SU-DHL-6 (cell line): ENCODE results near the gene ATP1A4.

Experiments
- H2AFZ ChIP-seq: fragments of 200-600 bp; sonication (generic); 2 replicates; pipeline ENCODE4 v1.6.1; 2014; ENCODE audit warnings: low read depth, mild to moderate bottlenecking, moderate library complexity, mixed read lengths, antibody characterized with exemption, low read length; ENCODE audit not compliant: severe bottlenecking
- H3F3A ChIP-seq: fragments of 200-600 bp; shearing (Covaris generic); 2 replicates; pipeline ENCODE4 v1.6.0; 2016; ENCODE audit warnings: antibody characterized with exemption, mild to moderate bottlenecking; ENCODE audit not compliant: insufficient read depth
- H3K27ac ChIP-seq: fragments of 200-600 bp; sonication (generic); 2 replicates; pipeline ENCODE4 v1.5.1; 2016; ENCODE audit warnings: low read depth, mild to moderate bottlenecking, low read length, moderate library complexity, mixed read lengths
- H3K27me3 ChIP-seq: fragments of 200-600 bp; sonication (generic), shearing (Covaris generic); 2 replicates; pipeline ENCODE4 v1.6.0; 2014; ENCODE audit warnings: mild to moderate bottlenecking, low read length
- H3K36me3 ChIP-seq: fragments of 200-600 bp; sonication (generic); 2 replicates; pipeline ENCODE4 v1.6.1; 2014; ENCODE audit warnings: mild to moderate bottlenecking, low read length, mixed read lengths
- H3K4me2 ChIP-seq: fragments of 300-600, 200-600 bp; shearing (Covaris generic), sonication (generic); 2 replicates; pipeline ENCODE4 v1.6.0; 2014; ENCODE audit warnings: low read length, low read depth, mild to moderate bottlenecking; ENCODE audit not compliant: poor library complexity, severe bottlenecking
- H3K4me3 ChIP-seq: fragments of 200-600 bp; sonication (generic); 2 replicates; pipeline ENCODE4 v1.5.1; 2014; ENCODE audit warnings: antibody characterized with exemption, low read length, mild to moderate bottlenecking, mixed read lengths; ENCODE audit not compliant: insufficient read depth, poor library complexity, severe bottlenecking
- H3K79me2 ChIP-seq: fragments of 200-600 bp; sonication (generic); 2 replicates; pipeline ENCODE4 v1.6.1; 2014; ENCODE audit warnings: mild to moderate bottlenecking, low read length, moderate library complexity; ENCODE audit not compliant: insufficient read depth
- H3K9ac ChIP-seq: fragments of 200-600 bp; sonication (generic); 2 replicates; pipeline ENCODE4 v1.7.0; 2014; ENCODE audit warnings: mild to moderate bottlenecking, low read length
- H3K9me2 ChIP-seq: fragments of 200-600 bp; sonication (generic); replicated peaks from 2 replicates; pipeline ENCODE4 v1.6.1; 2014; ENCODE audit warnings: low read length; ENCODE audit not compliant: insufficient read depth
- H3K9me3 ChIP-seq: fragments of 200-600 bp; sonication (generic); 2 replicates; pipeline ENCODE4 v1.6.1; 2014; ENCODE audit warnings: low read length, mixed read lengths; ENCODE audit not compliant: insufficient read depth
- H4K20me1 ChIP-seq: fragments of 200-600 bp; sonication (generic); 2 replicates; pipeline ENCODE4 v1.6.1; 2014; ENCODE audit warnings: low read depth, mild to moderate bottlenecking, antibody characterized with exemption, low read length, moderate library complexity, mixed read lengths
- EZH2phosphoT487 ChIP-seq: fragments of 200-600 bp; sonication (generic), shearing (Covaris generic); conservative IDR thresholded peaks from 2 replicates; pipeline ENCODE4 v1.6.1; 2018; ENCODE audit warnings: mild to moderate bottlenecking, antibody characterized with exemption, low read length, moderate library complexity, mixed read lengths
- TF ChIP-seq, protein P1 (sequence below): fragments of 200-600 bp; sonication (generic); IDR thresholded peaks from one replicate; pipeline ENCODE4 v1.5.1; 2017; ENCODE audit warnings: antibody characterized with exemption, mild to moderate bottlenecking, low read length, moderate library complexity; ENCODE audit not compliant: insufficient read depth, poor library complexity, severe bottlenecking

ATP1A4 gene

GRCh38 chr1:160104486-160104885 is 46.9 kb upstream of the ATP1A4 start:
- TF ChIP-seq EZH2phosphoT487, result no peak
- TF ChIP-seq, protein P1, sequence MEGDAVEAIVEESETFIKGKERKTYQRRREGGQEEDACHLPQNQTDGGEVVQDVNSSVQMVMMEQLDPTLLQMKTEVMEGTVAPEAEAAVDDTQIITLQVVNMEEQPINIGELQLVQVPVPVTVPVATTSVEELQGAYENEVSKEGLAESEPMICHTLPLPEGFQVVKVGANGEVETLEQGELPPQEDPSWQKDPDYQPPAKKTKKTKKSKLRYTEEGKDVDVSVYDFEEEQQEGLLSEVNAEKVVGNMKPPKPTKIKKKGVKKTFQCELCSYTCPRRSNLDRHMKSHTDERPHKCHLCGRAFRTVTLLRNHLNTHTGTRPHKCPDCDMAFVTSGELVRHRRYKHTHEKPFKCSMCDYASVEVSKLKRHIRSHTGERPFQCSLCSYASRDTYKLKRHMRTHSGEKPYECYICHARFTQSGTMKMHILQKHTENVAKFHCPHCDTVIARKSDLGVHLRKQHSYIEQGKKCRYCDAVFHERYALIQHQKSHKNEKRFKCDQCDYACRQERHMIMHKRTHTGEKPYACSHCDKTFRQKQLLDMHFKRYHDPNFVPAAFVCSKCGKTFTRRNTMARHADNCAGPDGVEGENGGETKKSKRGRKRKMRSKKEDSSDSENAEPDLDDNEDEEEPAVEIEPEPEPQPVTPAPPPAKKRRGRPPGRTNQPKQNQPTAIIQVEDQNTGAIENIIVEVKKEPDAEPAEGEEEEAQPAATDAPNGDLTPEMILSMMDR, result no peak
- Histone ChIP-seq H2AFZ (no peak overlapping the region), H3K4me2 (no peak overlapping the region), H3K36me3 (no peaks in the 10 kb centered on the region), H3K79me2 (no peaks in the 10 kb centered on the region), H3K27ac (no peak overlapping the region), H3K9me2 (no peaks in the 10 kb centered on the region), H3K9me3 (no peaks in the 10 kb centered on the region), H4K20me1 (no peaks in the 10 kb centered on the region), H3K9ac (no peak overlapping the region), H3F3A (peaks cover 6% of the 10 kb centered on the region), H3K27me3 (no peaks in the 10 kb centered on the region), H3K4me3 (no peak overlapping the region)

GRCh38 chr1:160105155-160105554 is 46.2 kb upstream of the ATP1A4 start:
- no peaks in the 10 kb centered on the region for H3K79me2 ChIP-seq
- H3F3A ChIP-seq, result peaks cover 3% of the 10 kb centered on the region
- no peak overlapping the region for H3K9ac ChIP-seq
- H2AFZ ChIP-seq, result no peak overlapping the region
- no peak overlapping the region for H3K4me3 ChIP-seq
- H3K4me2 ChIP-seq, result no peak overlapping the region
- no peak for TF ChIP-seq EZH2phosphoT487
- TF ChIP-seq, protein P1, result no peak
- H3K9me3 ChIP-seq, result no peaks in the 10 kb centered on the region
- H3K27ac ChIP-seq, result no peak overlapping the region
- H3K27me3 ChIP-seq, result no peaks in the 10 kb centered on the region
- no peaks in the 10 kb centered on the region for H4K20me1 ChIP-seq
- H3K9me2 ChIP-seq, result no peaks in the 10 kb centered on the region
- H3K36me3 ChIP-seq, result no peaks in the 10 kb centered on the region

DNA sequence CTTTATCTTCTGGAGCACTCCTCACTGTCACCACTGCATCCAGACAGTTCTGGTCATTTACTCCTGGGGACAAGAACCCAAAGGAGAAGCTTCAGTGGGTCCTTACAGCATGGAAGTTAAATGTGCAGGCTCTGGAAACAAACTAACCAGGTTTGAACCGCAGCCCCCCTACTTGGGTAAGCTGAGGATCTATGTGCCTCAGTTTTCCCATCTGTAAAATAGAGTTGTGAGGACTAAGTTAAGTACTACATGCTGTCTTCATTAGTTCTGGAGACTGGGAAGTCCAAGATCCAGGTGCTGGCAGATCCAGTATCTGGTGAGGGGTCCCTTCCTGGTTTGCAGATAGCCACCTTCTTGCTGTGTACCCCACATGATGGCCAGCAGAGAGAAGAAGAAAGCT is 43.9 kb upstream of the ATP1A4 start:
- Histone ChIP-seq H3K79me2 (no peaks in the 10 kb centered on the region), H3K9me2 (no peaks in the 10 kb centered on the region), H3K9ac (no peak overlapping the region), H4K20me1 (no peaks in the 10 kb centered on the region), H3K27ac (no peak overlapping the region), H3K4me3 (no peak overlapping the region), H2AFZ (no peak overlapping the region), H3F3A (no peaks in the 10 kb centered on the region), H3K9me3 (no peaks in the 10 kb centered on the region), H3K4me2 (no peak overlapping the region), H3K27me3 (no peaks in the 10 kb centered on the region), H3K36me3 (no peaks in the 10 kb centered on the region)
- no peak for TF ChIP-seq EZH2phosphoT487
- TF ChIP-seq, protein P1, result no peak
